Right kidney (tissue), 1 donor: ENCODE data around the gene SDK1.

ENCODE experiments used
- DNase-seq: peaks from one replicate; pipeline ENCODE4 v3.0.0-alpha.2; 2016

SDK1 gene

DNA sequence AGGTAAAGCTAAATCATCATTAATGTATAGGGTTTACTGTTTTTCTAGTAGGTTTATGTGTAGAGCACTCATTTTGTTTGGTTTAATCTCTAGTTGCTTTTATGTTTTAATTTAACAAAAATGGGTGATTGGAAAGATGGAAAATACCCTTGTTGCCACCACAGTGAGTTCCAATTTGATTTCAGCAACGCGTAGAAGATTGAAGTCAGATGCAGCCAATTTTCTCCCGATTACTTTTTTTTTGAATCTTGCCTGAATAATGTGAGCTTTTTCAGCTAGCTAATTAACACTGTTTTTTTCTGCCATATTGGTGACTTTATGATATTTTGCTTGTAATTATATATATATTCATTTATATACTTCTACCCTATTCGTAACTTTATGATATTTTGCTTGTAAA is 293.8 kb downstream of the SDK1 start:
- no peak for DNase-seq

DNA sequence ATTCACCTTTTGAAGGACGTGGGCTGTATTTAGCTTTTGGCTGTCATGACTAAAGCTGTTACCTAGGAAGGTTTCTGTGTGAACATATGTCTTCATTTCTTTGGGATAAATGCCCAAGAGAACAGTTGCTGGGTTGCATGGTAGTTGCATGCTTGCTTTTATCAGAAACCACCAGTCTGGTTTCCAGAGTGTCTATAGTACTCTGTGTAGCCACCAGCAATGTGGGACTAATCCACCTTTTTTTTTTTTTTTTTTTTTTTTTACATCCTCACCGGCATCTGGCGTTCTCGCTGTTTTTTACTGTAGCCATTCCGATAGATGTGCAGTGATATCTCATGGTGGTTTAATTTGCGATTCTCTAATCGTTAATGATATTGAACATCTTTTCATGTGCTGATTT is 297.8 kb downstream of the SDK1 start:
- no peak for DNase-seq

GRCh38 chr7:3605222-3605621 is 304.2 kb downstream of the SDK1 start:
- DNase-seq: no peak

GRCh38 chr7:3606436-3606835 is 305.4 kb downstream of the SDK1 start:
- no peak for DNase-seq

- DNase-seq: no peak
These were observed 306.8 kb downstream of the SDK1 start for GRCh38 chr7:3607847-3608246.

DNA sequence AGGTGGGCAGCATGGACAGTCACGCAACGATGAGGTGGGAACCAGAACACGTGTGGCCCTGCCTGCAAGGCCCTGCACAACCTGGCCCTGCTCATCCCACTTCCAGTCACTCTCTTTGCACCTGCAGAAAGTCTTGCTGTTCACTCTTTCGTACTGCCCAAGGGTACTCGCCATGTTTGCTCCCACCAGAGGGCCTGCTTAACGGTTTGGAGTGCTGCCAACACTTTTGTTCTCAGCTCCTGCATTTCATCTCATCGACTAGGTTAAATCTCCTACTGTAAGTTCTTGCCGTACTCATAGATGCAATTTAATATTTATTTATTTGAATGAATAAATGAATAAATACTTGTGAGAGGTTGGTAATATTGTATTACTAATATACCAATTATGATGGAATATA is 315.3 kb downstream of the SDK1 start:
- no peak for DNase-seq

- no peak for DNase-seq
These were observed 329.0 kb downstream of the SDK1 start for GRCh38 chr7:3630081-3630480.

DNA sequence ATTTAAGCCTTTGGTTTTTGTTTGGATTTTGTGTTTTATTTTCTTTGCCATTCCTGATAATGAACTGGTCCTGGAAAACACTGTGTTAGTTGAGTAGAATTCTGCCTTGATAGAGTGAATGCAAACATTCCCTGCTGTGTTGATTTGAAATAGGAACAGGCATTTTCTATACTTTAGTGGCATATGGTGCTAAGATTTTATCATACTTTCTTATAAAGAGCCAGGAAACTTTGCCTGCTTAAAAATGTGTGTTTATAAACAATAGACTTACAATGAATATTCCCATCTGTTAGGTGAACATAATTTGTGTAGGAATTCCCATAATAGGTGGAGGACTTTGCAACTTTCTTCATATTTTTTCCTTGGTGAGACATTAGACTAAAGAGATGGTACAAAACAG is 333.3 kb downstream of the SDK1 start:
- DNase-seq: no peak

DNA sequence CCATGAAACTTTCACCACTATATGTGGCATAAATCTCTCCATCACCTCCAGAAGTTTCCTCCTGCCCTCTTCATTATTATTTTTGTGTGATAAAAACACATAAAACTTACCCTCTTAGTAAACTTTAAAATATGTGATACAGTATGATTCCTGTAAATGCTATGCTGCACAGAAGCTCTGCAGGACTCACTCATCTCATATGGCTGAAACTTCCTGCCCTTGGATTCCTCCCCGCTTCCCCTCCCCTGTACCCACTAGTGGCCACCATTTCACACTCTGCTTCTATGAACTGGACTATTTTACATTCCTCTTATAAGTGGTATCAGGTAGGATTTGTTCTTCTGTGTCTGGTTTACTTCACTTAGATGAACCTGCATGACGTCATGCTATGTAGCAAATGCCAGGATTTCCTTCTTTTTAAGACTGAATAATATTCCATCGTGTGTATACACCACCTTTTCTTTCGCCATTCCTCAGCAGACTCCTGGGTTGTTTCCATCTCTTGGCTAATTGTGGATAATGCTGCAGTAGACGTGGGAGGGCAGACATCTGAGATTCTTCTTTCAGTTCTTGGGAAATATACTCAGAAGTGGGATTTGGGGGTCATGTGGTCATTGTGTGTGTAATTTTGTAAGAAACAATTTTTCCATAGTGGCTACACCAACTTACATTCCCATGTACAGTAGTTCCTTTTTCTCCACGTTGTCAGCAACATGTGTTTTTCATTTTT is 335.2 kb downstream of the SDK1 start:
- DNase-seq: no peak

DNA sequence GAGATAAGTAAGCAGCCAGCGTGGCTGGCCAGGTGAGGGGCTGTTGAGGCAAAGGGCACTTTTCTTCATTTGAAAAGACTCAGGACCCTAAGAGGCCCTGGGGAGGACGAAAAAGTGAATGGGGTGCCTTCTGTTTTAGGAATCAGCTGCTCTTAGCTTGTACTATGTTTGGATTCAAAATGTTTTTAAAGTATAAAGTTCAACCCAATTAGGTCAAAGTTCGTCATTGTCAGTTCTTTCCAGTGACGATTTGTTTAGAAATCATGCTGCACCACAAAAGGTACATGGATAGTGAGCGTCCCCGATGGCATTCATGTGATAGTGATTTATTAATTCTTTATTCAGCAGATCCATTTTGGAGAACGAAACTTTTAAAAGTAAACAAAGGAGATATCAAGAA is 338.2 kb downstream of the SDK1 start:
- DNase-seq: no peak

GRCh38 chr7:3641582-3641981 is 340.5 kb downstream of the SDK1 start:
- no peak for DNase-seq

DNA sequence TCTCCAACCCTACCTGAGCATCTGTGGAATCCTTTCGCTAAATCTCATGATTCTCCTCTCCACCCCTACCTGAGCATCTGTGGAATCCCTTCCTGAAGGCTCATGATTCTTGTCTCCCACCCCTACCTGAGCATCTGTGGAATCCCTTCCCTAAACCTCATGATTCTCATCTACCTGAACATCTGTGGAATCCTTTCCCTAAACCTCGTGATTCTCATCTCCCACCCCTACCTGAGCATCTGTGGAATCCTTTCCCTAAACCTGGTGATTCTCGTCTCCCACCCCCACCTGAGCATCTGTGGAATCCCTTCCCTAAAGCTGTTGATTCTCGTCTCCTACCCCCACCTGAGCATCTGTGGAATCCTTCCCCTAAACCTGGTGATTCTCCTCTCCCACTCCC is 342.0 kb downstream of the SDK1 start:
- no peak for DNase-seq

DNA sequence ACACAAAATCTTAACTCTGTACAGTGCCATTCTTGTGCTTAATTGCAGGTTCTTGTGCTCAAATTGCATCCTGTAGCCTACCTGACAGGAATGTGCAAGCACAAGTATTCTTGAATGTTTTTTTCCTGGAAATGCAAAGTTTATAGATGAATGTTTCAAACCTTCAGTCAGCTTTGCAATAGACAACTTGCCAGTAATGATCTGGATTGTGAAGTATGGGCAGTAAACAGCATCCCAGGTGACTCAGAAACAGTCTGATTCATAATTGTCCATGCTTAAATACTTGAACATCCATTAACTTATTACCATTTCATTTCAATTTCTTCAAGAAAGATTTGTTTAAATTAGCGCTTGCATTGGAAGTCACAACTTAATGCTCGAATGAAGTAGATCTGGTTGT is 347.2 kb downstream of the SDK1 start:
- no peak for DNase-seq

DNA sequence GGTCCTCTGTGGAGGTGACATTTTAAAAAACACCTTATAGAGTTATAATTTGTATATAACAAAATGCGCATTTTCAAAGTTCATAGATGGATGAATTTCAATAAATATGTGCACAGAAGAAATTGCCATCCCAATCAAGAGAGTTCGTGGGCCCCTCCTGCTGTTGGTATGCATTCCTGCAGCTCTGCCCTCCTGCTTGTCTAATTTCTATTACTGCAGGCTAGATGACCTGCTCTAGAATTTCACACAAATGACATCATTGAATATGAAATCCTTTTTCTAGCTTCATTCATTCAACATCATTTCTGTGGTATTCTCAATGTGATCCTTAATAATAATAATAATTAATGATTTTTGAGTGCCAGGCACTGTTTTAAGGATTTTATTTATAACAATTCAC is 348.2 kb downstream of the SDK1 start:
- no peak for DNase-seq

DNA sequence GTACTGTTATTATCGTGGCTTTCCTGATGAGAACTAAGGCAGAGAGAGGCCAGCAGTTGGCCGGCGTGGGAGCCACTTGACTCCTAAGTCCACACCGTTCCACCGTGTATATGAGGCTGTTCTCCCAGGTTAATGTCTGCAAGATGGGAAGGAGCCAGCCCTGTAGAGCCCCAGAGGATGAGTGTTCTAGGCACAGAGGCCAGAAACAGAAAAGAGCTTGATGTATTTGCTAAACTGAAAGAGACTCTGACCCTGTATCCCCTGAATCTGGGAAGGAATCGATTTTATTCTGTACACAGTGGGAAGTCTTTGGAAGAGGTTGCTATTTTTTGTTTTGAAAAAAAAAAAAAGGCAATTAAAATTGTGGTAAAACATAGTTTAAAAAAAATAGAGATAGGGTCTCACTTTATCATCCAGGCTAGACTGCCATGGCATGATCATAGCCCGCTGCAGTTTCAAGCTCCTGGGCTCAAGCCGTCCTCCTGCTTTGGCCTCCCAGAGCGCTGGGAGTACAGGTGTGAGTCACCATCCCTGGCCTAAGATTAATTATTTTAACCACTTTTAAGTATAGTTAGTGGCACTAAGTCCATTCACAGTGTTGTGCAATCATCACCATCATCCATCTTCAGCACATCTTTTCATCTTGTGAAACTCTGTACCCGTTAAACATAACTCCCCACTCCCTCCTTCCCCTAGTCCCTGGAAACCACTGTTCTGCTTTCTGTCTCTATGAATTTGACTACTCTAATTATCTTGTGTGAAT is 348.8 kb downstream of the SDK1 start:
- no peak for DNase-seq

DNA sequence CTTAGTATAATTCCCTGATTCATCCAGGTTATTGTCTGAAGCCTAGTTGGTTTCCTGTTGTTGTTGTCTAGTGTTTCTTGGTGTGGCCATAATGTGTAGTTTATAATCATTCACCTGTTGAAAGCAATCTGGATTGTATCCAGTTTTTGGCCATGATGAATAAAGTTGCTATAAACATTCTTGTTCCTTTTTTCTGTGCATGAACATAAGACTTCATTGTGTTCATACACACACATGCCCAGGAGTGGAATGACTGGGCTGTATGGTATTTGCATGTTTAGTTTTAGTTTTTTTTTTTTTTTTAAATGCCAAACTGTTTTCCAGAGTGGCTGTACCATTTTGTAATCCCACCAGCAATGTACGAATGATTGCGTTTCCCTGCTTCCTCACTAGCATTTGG is 349.8 kb downstream of the SDK1 start:
- no peak for DNase-seq

- no peak for DNase-seq
These were observed 354.6 kb downstream of the SDK1 start for GRCh38 chr7:3655635-3656034.

DNA sequence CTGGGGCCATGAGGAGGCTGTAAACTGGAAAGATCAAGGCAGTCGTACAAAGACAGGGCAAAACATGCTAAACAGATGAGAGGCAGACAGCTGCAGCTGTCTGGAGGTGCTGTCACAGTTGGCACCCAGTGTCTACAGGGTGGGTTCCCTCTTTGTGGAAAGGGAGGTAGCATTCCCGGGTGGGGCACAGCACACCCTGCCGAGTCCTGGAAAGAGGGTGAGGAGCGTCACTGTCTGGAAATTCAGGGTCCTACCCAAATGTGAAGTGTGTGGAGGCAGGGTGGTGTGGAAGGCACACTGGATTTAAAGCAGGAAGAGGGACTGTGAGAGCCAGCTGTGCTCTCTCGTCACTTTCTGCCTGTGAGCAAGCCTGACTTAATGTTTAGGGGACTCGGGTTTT is 356.2 kb downstream of the SDK1 start:
- DNase-seq: no peak

DNA sequence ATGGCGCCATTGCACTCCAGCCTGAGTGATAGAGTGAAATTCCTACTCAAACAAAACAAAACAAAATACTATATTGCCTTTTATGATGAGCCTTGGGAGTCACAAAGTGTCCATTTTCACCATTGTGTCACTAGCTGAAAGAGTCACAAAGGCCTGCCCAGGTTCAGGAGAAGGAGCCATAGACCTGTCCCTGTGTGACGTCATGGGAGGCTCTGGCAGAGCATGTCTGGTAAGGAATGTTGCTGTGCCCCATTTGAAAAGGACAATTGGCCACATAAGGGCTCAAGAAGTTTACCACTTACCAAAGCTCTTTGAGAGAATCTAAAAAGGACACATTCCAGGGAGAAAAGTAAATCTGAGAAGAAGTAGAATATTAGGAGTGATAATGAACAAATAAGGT is 367.7 kb downstream of the SDK1 start:
- no peak for DNase-seq

DNA sequence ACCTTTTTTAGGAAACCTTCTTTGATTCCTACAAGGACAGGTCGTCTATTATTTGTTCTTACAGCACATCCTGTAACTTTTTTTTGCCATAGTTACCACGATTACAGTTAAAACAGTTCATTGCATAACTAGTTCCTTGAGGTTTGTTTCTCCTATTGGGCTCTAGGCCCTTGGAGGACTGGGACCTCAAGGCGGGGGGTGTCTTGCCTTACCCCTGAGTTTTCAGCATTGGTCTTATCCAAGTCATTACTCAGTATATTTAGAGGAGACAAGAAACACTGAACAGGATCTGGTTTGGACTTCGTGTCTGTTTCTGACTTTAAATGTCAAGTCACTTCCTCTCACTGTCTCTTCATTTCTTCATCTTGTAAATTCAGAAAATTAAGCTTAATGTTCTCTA is 369.8 kb downstream of the SDK1 start:
- no peak for DNase-seq

DNA sequence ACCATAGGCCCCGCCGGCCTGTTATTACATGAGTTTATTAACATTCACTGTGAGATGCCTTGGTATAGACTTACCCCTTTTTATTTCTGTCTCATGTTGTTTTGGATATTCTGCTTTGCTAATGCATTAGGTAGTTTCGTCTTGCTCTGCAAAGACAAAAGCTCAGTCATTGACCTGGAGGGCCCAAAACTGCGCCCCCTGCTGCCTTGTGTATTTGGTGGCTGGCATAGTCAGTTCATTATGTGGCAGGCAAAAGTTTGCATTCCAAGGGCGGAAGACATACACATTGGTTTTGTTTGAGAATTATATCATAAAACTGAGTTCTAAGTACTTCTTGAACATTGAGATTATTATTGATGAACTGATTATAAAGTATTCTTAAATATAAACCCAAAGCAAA is 372.5 kb downstream of the SDK1 start:
- no peak for DNase-seq

DNA sequence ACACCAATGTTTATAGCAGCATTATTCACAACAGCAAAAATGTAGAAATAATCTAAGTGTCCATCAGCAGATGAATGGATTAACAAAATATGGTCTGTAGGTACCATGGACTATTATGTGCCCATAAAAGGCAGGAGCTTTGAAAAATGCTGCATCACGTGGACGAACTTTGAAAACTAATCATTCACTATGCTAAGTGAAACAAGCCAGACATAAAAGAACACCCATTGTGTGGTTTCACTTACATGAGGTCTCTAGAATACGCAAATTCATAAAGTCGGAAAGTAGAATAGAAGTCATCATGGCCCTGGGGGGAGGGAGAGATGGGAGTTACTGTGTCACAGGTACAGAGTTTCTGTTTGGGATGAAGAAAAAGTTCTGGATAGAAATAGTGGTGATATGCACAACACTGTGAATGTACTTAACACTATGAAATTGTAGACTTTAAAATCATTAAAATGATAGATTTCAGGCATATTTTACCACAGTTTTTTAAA is 377.3 kb downstream of the SDK1 start:
- DNase-seq: no peak

- peak; percentile 34 for DNase-seq
These were observed 381.1 kb downstream of the SDK1 start for GRCh38 chr7:3682028-3682710.
